Lower leg skin (tissue), 3 donors: ENCODE data around the gene GPD1.

Source experiments
- CTCF ChIP-seq, 3 donors: fragments of 450-650 bp; IDR thresholded peaks; one replicate each; pipeline ENCODE4 v1.5.1; 2016; ENCODE audit warnings: antibody characterized with exemption in 3 of 3, mild to moderate bottlenecking in 3 of 3, moderate library complexity in 2 of 3
- POLR2A ChIP-seq, 2 donors: fragments of 450-650 bp; IDR thresholded peaks; one replicate each; pipeline ENCODE4 v1.6.1; 2016 to 2017; ENCODE audit warnings: antibody characterized with exemption in 2 of 2, mild to moderate bottlenecking in 1 of 2, moderate library complexity in 1 of 2

GRCh38 chr12:50111693-50112455, 8.1 kb downstream of the GPD1 start, which contains the start of gene COX14:
- no peak for TF ChIP-seq CTCF (IDR thresholded peaks at IDR 0.05)
- peak in 1 of 2 donors; percentile 68 for TF ChIP-seq POLR2A (IDR thresholded peaks at IDR 0.05)
